SK-N-SH (cell line): ENCODE measurements around the gene CDS2.

Experiments used
- CTCF ChIP-seq: fragments of 200-600 bp; sonication (generic); IDR thresholded peaks from 2 replicates; pipeline ENCODE4 v1.6.1; 2017; ENCODE audit warnings: antibody characterized with exemption, mild to moderate bottlenecking, moderate library complexity
- ELF1 ChIP-seq: IDR thresholded peaks from 2 replicates; pipeline ENCODE4 v1.4.0; 2012
- EP300 ChIP-seq, 2 experiments: IDR thresholded peaks; 2 replicates each; pipeline versions ENCODE4 v1.4.0 to v1.6.1; 2012; ENCODE audit warnings: borderline replicate concordance in 1 of 2, low read depth in 1 of 2, low read length in 1 of 2
- GABPA ChIP-seq: IDR thresholded peaks from 2 replicates; pipeline ENCODE4 v1.4.0; 2012; ENCODE audit warnings: low read depth, mild to moderate bottlenecking
- MEF2A ChIP-seq: IDR thresholded peaks from 2 replicates; pipeline ENCODE4 v1.4.0; 2012; ENCODE audit warnings: low read depth, borderline replicate concordance
- MXI1 ChIP-seq: IDR thresholded peaks from 2 replicates; pipeline ENCODE4 v1.6.1; 2012; ENCODE audit warnings: mild to moderate bottlenecking, low read depth, low read length, improper control_type of control experiment
- NRF1 ChIP-seq: IDR thresholded peaks from 2 replicates; pipeline ENCODE4 v1.6.1; 2012; ENCODE audit warnings: low read depth, mild to moderate bottlenecking, low read length
- POLR2AphosphoS5 ChIP-seq: IDR thresholded peaks from 2 replicates; pipeline ENCODE4 v1.6.1; 2012; ENCODE audit warnings: low read depth, low read length
- RAD21 ChIP-seq: IDR thresholded peaks from 2 replicates; pipeline ENCODE4 v1.6.1; 2012; ENCODE audit warnings: mild to moderate bottlenecking, low read length
- RCOR1 ChIP-seq: fragments of 150-350 bp; IDR thresholded peaks from 2 replicates; pipeline ENCODE4 v1.6.1; 2017; ENCODE audit warnings: antibody characterized with exemption, low read length
- RFX5 ChIP-seq: IDR thresholded peaks from 2 replicates; pipeline ENCODE4 v1.6.1; 2012; ENCODE audit warnings: mild to moderate bottlenecking, improper control_type of control experiment, low read length
- SMC3 ChIP-seq: IDR thresholded peaks from 2 replicates; pipeline ENCODE4 v1.6.1; 2012; ENCODE audit warnings: low read depth, low read length, improper control_type of control experiment
- USF1 ChIP-seq: IDR thresholded peaks from 2 replicates; pipeline ENCODE4 v1.4.0; 2012; ENCODE audit warnings: low read depth, borderline replicate concordance
- ZBTB33 ChIP-seq: IDR thresholded peaks from 2 replicates; pipeline ENCODE4 v1.4.0; 2012; ENCODE audit warnings: low read depth, borderline replicate concordance

DNA sequence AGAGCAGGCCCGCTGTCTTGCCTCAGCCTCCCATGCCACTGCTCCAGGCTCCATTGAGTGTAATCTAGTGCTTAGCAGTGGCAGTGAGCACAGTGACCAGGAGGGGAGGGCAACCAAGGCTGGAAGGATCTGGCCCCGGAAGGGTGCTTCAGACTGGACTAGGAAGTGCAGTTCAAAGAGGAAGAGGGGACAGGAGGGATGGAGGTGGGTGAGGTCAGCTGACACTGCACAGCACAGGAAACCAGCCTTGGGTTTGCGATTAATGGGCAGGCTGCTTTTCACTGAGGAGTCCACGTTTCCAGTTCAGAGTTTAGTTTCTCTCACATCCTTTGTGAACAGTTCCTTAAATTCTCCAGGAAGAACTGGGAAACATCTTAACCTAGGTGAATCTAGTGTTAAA, 46.9 kb downstream of the CDS2 start:
- TF ChIP-seq ELF1 (no peak), USF1 (no peak), CTCF (no peak), GABPA (no peak), EP300 (IDR thresholded peaks at IDR 0.05; ENCODE audit: borderline replicate concordance in 1 of 2, low read depth in 1 of 2, low read length in 1 of 2) (no peak), ZBTB33 (no peak), POLR2AphosphoS5 (no peak), RCOR1 (no peak), MXI1 (no peak), MEF2A (no peak), RAD21 (no peak), NRF1 (no peak), SMC3 (no peak), RFX5 (no peak)
